HG03342 (cell line): ENCODE measurements around the gene KRT33A.
"Not testable (repeated sequence)": the region's sequence is repeated elsewhere in the genome, so short reads cannot be mapped to it uniquely, and the experiment has no call there.

Experiments
- ATAC-seq: cut with Tn5 transposase; IDR thresholded peaks from one replicate; pipeline ENCODE4 v1.9.1; 2021; ENCODE audit warnings: mild to moderate bottlenecking, moderate library complexity; ENCODE audit not compliant: unreplicated experiment

Gene KRT33A

DNA sequence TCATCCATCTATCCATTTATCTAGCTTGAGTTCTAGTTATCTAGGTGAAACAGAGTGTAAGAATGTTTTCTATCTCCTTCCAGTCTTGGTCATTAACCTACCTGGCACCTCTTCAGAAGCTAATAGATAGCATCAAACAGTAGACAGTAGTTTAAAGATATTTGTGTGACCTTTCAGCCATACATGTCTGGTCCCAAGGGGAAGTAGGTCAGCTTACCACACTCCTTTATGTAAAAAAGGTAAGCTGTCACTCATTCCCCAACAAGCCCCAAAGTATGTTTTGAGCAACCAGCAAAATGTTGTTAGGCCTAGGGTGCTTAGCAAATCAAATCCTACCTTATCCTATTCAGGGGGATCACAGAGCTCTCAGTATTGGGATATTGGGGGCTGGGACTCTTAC, 15.4 kb upstream of the KRT33A start:
- ATAC-seq: no peak

DNA sequence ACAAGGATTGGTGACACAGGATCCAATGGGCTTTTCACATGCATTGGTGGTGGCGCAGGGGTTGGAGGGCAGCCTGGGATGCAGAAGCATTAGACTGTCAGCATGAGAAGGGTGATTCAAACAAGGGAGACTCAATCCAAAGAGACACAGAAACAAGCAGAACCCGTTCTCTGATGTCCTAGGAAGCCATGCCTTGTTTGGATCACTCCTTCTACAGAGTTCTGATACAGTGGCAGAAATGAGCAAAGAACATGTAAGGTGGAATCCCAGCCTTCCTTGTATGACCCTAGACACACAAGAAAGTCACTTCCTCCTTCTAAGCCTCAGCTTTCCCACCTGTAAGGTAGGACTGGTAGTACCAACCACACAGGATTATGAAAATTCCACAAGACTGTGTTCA, 13.3 kb upstream of the KRT33A start:
- ATAC-seq: no peak

DNA sequence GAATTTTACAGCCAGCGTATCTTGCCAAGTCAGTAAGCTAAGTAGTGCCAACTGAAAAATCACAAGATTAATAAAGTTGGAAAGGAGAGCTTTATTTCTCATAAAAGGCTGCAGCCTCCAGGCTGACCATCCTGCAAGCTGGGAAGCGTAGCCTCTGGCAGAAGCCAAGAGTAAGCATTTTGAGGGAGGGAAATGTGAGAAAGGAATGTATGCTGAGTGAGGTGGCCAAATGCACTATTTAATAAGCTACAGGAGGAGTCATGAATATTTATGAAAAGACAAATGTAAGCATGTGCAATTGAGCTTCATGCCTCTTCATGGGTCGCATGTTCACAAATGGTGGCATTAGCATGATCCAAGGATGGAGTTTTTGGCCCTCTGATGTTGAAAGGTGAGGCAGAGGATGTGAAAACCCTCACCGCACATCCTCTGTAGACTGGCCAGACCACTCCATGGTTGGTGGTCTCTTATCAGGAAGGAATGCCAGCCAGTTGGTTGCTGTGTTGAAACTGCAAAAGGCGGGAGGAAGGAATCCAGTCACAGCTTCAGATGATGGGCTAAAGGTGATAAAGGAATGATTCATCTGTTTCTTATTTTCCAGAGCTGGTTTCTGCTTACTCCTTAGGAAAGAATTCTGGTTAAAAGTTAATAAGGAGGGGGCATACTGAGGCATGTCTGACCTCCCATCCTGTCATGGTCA, 9.8 kb upstream of the KRT33A start:
- ATAC-seq: no peak

DNA sequence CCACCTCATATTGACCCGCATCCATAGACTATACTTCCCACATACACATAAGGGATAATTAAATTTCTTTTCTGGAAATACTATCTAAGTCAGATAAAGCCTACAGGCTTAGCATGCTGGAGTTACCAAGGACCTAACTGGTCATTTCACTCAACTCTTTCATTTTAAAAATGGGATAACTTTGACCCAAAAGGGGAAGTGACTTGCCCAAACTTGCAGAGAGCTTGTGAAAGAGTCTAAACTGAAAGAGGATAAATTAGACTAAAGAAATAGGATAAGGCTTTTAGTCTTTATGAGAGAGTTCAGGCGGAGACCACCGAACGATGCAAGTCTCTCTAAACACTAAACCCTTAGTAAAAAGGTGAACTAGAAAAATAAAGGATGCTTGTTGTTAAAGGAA, 3.9 kb upstream of the KRT33A start:
- ATAC-seq: no peak

DNA sequence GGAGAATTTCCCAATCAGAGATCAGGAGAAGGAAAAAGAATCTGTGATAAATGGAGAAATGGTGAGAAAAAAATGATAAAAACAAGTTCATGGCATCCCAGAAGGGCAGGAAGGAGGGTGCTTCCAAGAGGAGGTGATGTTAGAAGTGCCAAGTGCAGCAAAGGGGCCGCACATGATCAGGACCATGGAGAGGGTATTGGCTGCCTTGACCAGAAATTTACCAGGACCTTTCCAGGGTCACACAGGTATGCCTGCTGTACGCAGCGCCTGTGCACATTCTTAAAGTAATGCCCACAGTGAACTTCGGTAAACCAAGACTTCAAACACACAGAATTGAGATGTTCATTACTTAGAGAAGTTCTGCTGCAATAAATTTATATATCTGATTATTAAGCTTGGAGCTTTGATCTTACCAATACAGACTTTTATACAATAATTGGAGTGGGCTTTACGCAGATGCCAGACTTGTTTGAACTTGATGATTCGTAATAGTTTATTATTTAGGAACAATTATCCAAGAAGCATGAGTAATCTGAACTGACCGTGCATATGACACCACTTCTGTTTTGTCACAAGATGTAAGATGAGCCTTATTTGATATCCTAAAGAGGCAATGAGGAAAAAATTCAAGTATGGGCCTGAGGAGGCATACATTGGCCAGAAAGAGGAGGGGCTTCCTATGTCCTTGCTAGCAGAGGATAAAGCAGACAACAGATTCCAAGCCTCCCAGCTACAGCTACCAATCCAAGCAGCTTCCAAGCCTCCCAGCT, 2.2 kb upstream of the KRT33A start:
- no peak for ATAC-seq

DNA sequence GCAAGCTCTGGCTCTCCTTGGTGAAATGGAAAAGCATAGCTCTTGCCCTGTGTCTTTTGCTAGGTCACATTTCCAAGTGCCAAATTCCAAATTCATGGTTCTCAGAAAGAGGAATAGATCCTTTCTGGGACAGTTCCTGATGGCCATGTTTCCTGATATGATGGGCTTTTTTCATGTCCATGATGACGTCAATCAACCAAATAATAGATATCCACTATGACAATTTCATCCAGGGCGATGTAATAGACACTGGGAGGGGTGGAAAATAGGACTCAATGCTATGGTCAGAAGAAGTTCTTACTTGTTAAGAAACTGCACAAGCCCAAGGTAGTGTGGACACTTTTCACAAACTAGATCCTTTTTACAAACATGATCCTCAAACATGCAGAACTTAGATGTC, 549 bp upstream of the KRT33A start:
- no peak for ATAC-seq

DNA sequence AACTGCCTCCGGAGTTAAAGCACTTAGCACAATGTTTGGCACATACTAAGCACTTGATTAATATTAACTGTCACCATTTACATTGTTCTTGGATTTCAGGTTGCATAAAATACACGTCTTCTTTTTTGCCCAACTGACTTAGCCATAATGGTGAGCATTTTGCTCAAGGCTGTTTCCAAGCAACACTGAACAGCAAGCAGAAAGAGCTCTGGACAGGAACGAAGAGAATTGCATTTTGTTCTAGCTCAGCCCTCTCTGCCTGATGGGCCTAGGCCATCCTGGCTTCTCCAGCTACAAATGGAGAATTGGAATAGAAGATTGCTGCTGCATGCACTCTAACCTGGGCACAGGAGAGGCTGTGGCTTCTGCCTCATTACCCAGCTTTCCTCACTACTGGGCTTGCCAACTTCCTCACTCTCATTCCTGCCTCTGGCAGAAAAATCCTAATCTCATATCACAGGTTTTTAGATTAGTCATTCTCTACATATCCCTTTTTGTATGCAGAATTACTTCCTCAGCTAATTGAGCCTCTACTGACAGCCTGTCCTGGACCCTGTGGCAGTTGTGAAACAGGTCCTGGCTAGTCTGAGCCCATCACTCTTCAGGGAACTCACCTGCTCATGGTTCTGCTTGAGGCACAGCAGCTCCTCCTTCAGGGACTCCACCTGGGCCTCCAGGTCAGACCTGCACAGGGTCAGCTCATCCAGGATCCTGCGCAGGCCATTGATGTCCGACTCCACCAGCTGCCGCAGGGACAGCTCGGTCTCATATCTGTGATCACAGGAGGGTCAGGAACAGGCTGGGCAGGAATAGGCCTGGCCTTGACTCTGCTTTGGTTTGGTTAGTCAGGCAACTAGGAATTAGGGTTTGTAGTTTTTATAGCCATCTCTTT, 2.5 kb downstream of the KRT33A start:
- ATAC-seq: no peak

DNA sequence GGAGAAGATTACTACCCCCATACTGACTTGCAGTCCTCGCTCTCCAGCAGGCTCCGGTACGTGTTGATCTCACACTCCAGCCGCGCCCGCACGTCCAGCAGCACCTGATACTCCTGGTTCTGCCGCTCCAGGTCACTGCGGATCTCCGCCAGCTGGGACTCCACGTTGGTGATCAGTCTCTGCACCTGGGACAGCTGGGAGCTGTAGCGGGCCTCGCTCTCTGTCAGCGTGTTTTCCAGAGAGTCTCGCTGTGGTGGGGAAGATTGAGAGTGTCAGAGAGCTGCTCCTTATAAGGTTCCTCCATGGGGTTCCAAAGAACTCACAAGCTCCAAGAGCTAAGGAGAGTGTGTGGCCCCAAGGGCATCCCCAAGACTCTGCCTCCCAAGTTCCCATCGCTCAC, 4.2 kb downstream of the KRT33A start:
- ATAC-seq: not testable (repeated sequence)

DNA sequence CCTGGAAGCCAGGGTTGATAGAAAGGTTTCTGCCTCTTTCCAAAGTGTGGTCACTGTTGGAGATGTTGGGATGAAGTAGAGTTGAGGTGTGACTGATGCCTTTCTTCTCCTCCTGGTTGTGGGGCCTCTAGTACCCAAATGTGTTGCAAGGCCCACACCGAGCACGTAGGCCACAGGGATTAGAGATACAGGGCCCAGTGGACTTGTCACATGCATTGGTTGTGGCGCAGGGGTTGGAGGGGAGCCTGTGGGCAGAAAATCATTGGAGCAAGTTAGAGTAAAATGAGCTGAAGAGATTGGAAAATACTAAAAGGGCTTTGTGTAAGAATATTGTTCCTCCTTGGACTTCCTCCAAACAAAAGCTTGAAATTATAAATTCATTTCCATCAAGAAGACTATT, 4.6 kb downstream of the KRT33A start:
- ATAC-seq: no peak

DNA sequence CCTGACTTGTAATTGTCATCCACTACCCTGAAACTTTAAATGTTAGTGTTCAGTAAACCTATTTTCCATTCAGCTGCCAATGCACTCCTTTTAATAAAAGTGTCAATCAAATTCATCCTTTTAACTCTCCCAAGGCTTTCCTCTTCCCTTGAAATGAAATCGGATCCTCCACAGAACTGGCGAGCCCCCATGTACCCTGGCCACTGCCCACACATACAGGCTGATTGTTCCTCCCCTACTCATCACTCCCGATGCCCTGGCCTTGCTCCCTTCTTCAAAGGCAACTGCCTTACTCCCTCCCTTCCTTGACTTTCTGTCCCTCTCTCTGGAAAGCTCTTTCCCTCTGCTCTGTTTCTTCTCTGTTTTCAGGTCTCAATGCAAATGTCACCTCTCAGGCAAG, 7.6 kb downstream of the KRT33A start:
- no peak for ATAC-seq

DNA sequence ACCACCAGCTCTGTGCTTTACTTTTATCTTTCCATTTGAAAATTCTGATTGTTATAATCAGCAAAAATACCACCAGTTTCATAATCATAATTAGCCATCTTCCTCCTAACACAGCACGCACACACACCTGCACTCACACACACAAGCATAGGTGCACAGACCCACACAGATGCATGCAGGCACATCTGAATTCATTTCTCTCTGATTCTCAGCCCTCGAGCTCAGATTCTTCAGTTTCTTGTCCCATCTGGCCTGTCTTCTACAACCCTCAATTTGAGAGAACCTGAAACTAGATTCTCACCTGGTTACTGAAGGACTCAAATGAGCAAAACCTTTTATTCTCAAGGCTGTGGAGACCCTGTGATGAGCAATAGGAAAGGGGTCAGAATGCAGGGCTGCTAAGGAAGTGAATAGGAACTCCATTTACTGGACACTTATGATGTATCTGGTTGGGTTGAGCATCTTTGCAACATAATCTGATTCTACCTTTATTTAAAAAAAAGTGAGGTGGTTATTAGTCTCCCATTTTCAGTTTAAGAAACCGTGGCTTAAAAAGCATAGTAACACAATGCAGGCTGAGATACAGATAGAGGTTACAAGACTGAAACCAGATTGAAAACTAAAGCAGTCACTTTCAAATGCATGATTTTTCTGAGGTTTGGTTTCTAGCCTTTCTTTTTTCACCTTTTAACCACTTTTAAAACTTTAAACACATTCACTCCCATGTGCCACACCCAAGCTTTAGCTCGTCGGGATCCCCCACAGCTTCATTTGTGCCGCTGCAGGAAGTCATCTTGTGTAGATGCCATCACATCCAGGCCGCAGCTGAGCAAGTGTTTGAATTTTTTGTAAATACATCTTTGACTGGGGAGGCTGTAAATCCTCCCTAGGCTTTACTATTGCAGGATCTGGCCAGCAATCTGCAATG, 9.4 kb downstream of the KRT33A start:
- no peak for ATAC-seq

DNA sequence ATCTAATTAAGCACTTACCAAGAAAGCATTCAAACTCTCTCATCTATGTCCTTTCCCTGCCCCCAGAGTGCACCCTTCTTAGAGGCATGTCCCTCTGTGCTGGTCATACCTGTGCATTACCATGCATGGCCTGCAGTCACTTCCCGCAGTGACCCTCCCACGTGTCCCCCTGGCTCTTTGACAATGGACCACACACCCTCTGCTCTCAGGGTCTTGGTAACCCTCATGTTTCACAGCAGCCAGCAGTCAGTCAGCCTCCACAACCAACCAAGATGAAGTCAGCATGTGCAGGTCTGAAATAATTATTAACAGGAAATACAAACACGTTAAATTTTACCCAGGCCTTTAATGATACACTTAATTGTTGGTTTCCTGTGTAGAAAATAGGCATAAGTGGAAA, 10.1 kb downstream of the KRT33A start:
- no peak for ATAC-seq

DNA sequence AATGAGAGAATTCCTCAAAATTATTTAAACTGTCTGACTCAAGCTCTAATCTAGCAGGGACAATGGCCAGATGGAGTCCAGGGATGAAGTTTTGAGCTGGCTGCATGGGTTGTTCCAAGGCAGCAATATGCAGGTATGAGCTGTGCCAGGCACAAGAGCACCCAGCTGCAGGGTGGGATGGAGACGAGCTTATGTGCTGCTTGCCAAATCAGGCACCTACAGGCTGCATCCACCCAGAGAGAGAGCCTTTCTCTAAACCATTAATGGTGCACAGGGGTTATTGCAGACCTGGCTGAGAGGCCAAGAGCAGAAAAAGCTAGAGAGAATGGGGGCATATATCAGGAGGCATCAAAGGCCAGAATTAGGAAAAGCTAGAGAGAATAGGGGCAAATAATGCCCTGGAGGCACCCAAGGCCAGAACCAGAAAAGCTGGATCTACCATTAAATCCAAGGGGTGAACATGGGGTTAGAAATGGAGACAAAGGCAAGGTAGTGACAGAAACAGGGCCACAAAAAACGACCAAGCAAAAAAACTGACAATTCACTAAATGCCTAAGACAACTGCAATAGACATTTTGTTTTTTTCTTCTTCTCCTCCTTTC, 11.0 kb downstream of the KRT33A start:
- no peak for ATAC-seq

DNA sequence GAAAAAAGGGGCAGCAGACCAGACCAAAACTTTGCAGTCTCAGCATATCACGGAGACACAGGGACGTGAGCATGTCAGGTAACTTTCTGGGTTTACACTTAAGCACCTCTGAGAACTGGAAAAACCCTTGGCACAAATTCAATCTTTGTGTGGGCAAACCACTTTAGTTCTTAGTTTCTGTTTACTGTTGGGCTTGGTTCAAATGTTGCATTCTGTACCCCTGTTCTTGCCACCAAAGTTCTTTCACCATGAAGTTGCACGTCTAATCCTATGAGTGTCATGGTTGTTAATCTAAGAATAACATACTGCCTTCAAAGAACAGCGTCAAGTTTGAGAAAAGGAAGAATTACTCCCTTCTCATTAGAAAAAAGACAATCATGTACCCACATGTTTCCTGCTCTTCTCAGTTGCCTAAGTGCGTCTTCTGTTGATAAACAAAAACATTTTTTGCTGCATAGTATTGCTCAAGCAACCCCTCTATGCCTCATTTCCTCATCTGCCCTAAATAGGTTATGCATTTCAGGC, 11.6 kb downstream of the KRT33A start:
- no peak for ATAC-seq

DNA sequence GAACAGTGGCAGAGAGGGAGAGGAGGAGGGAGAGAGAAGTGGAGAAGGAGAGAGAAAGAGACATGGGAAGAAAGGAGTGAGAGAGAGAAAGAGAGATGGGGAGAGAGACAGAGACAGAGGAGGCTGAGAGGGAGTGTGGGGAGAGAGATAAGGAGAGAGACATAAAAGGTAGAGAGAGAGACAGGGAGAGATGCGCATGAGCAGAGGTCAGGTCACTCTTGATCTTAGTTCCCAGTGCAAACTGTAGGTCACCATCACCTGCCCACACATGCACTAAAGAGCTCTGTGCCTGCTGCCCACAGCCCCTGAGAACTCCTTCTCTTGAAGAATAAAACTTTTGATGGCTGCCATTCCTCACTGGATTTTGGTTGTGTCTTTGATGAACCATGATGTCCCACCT, 14.9 kb downstream of the KRT33A start:
- no peak for ATAC-seq

DNA sequence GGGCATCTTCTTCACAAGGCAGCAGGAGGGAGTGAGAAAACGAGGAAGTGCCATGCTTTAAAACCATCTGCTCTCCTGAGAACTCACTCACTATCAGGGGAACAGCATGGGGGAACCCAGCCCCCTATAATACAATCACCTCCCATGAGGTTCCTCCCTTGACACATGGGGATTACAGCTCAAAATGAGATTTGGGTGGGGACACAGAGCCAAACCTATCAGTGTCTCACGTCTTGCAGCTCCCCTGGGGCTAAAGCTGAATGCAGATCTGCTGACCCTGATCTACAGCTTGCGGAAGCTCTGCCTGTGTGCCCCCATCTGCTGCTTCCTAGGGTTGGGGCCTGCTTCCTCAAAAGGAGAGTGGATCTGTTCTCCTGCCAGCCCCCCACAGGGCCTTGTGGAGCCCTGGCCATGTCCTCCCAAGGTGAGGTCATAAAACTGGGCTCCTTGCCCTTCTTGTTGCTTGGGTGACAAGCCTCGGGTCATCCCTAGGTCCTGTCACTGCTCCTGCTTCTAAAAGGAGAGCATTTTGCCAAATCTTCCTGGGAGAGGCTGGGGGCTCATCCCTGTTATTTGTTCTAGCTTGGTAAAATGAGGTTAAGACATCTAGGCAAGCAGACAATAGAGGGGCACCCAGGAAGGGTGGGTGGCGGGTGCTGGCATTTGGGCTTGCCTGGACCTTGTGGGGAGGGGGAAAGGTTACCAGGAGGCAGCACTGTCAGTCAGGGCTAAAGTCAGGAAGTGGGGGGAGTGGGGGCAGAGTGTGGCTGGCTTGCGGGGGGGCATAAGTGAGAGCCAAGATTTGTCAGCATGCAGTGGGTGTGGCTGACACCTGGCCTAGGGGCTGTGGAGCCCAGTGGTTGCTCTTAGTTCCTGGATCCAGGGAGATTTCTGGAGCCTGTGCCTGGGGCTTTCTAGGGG, 16.0 kb downstream of the KRT33A start:
- no peak for ATAC-seq

DNA sequence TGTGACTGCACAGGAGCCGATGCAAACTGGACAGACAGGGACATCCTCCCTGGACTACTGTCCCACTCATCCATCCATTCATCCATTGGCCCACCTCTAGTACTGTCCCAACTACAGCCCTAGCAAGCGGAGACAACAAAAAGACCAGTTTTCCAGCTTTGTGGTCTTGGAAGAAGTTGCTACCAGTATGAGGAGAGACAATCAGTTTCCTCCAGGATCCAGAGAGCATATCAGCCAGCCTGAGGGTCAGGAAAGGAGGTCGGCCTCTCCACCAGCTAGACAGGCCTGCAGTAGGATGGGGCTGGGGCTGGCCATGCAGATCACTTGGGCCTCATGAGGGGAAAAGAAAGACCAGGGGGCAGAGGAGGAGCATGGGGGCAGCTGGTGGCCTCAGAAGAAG, 16.8 kb downstream of the KRT33A start:
- no peak for ATAC-seq

DNA sequence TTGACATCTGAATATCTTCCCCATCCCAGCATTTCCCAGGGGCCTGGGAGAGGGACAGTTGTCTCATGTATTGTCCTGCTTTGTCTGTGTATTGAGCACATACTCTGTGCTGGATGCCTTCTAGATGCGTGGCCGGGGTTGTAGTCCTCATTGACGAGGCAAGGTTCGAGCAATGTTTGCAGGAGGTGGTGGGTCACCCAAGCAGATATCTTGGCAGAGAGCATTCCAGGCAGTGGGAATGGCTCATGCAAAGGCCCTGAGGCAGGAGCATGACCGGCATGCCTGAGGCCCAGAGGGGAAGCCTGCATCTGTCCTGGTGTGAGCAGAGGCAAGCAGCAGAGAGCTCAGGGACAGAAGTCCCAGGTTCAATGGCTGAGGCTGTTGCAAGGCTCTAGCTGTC, 17.5 kb downstream of the KRT33A start:
- no peak for ATAC-seq

DNA sequence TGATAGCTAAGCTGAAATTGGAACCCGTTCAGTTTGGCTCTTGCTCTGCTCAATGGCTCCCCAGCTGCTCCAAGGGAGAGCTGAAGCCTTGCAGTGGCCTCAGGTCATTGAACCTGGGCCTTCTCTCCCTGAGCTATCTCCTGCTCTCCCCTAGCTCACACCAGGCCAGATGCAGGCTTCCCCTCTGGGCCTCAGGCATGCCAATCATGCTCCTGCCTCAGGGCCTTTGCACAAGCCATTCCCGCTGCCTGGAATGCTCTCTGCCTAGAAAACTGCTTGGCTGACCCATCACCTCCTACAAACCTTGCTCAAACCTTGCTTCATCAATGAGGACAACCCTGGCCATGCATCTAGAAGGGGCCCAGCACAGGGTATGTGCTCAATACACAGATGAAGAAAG, 18.4 kb downstream of the KRT33A start:
- no peak for ATAC-seq
